Measurements from ENCODE around the gene HLA-E. TPM values are rescaled to one million over a fixed set of nuclear protein-coding genes. Genes with fewer than 3 reads are reported as not detected.

The HLA-E gene
- total and polyA plus RNA-seq, 2 experiments from 2014 or later, result 15.6 to 36.0 TPM

- TF ChIP-seq ZNF462 (CRISPR knock-in tag; IDR thresholded peaks at IDR 0.05) (no peak), ZNF331 (CRISPR knock-in tag; IDR thresholded peaks at IDR 0.05; ENCODE audit: low read depth) (no peak), STAT1 (IDR thresholded peaks at IDR 0.05; ENCODE audit: unreplicated experiment) (no peak)
Measured at GRCh38 chr6:30444451-30444742, 44.9 kb upstream of the HLA-E start (continued).

GRCh38 chr6:30446259-30446658 is 43.0 kb upstream of the HLA-E start:
- H3K27me3 Mint-ChIP-seq (ENCODE audit: insufficient read depth, low read depth, poor library complexity), result peaks cover 33% of the 10 kb centered on the region
- no peak overlapping the region for H3K4me3 ChIP-seq
- H3K4me2 ChIP-seq, result no peak overlapping the region
- H3K4me3 Mint-ChIP-seq, result no peak overlapping the region
- H3K36me3 Mint-ChIP-seq (ENCODE audit: low read depth), result no peaks in the 10 kb centered on the region
- ATAC-seq, result no peak
- H3K36me3 ChIP-seq (ENCODE audit: insufficient read depth), result no peaks in the 10 kb centered on the region
- H3K27ac Mint-ChIP-seq, result no peak overlapping the region
- H3K4me1 ChIP-seq (ENCODE audit: insufficient read depth), result peaks cover 4% of the 10 kb centered on the region
- peaks cover 17% of the 10 kb centered on the region for H3K4me1 Mint-ChIP-seq
- no peak for DNase-seq (ENCODE audit: low spot score)
- no peaks in the 10 kb centered on the region for H3K9me2 ChIP-seq (ENCODE audit: insufficient read depth)
- no peaks in the 10 kb centered on the region for H3K79me2 ChIP-seq (replicated peaks; ENCODE audit: insufficient read depth)
- H3K27ac ChIP-seq (ENCODE audit: low read depth), result no peak overlapping the region
- H3K27me3 ChIP-seq (ENCODE audit: insufficient read depth), result peaks cover 82% of the 10 kb centered on the region
- no peaks in the 10 kb centered on the region for H3K9me3 Mint-ChIP-seq
- H2AFZ ChIP-seq, result no peak overlapping the region
- TF ChIP-seq STAT1 (IDR thresholded peaks at IDR 0.05; ENCODE audit: unreplicated experiment), result no peak
- TF ChIP-seq NANOG (IDR thresholded peaks at IDR 0.05; ENCODE audit: borderline replicate concordance), result no peak
- no peak for TF ChIP-seq CREB1 (CRISPR knock-in tag; IDR thresholded peaks at IDR 0.05; ENCODE audit: low read depth)
- TF ChIP-seq EZH2phosphoT487 (IDR thresholded peaks at IDR 0.05; ENCODE audit: unreplicated experiment), result no peak
- no peak for TF ChIP-seq REST (IDR thresholded peaks at IDR 0.05; ENCODE audit: unreplicated experiment)
- no peak for TF ChIP-seq JUNB (IDR thresholded peaks at IDR 0.05; ENCODE audit: unreplicated experiment)
- no peak for TF ChIP-seq POLR2AphosphoS5 (IDR thresholded peaks at IDR 0.05; ENCODE audit: low read depth)
- TF ChIP-seq CTCF (conservative IDR thresholded peaks at IDR 0.05; ENCODE audit: low read depth in 2 of 2), result no peak
- 0 out of 2 replicates have a peak, but pooled peaks cover 2% of the 10 kb centered on the region for H4K20me1 ChIP-seq (replicated peaks; ENCODE audit: insufficient read depth)
- no peaks in the 10 kb centered on the region for H3F3A ChIP-seq (replicated peaks; ENCODE audit: low read depth)
